OCI-LY7 (cell line): ENCODE measurements around the gene CD63. TPM values are rescaled to one million over a fixed set of nuclear protein-coding genes. Genes with fewer than 3 reads are reported as not detected.

Source experiments
- BruUV-seq: library from RNA; stranded (reverse); fragments of 400-500 nt; replicated peaks from 2 replicates; lab custom pipeline; 2021; lab: Mats Ljungman, UMichigan
- CTCF ChIA-PET: fragments of 300-600 bp; sonication (Branson Sonifier 250); formaldehyde crosslinking; loops from one replicate; lab custom pipeline; 2022; ENCODE audit warnings: antibody characterized with exemption; ENCODE audit not compliant: unreplicated experiment; lab: Charles Lee
- POLR2A ChIA-PET: fragments of 300-600 bp; sonication (Branson Sonifier 250); formaldehyde crosslinking; loops from one replicate; lab custom pipeline; 2022; ENCODE audit warnings: antibody characterized with exemption; lab: Charles Lee
- DNase-seq: peaks from one replicate; pipeline ENCODE4 v3.0.0-alpha.2; 2015; ENCODE audit warnings: low spot score
- H2AFZ ChIP-seq: fragments of 200-600 bp; sonication (generic), shearing (Covaris generic); 2 replicates; pipeline ENCODE4 v1.6.1; 2014; ENCODE audit warnings: mild to moderate bottlenecking, antibody characterized with exemption, low read length, moderate library complexity
- H3K27ac ChIP-seq: fragments of 200-600 bp; sonication (generic); 2 replicates; pipeline ENCODE4 v1.5.1; 2014; ENCODE audit warnings: mixed run types, low read depth, mild to moderate bottlenecking, moderate library complexity, low read length, inconsistent platforms; ENCODE audit not compliant: poor library complexity, severe bottlenecking
- H3K36me3 ChIP-seq: fragments of 200-600 bp; sonication (generic); 2 replicates; pipeline ENCODE4 v1.6.1; 2014; ENCODE audit warnings: mild to moderate bottlenecking, antibody characterized with exemption, low read length, moderate library complexity, mixed read lengths; ENCODE audit not compliant: insufficient read depth
- H3K4me1 ChIP-seq: fragments of 200-600 bp; sonication (generic); 2 replicates; pipeline ENCODE4 v1.5.1; 2014; ENCODE audit warnings: mild to moderate bottlenecking, low read length; ENCODE audit not compliant: insufficient read depth, poor library complexity, severe bottlenecking
- H3K4me2 ChIP-seq: fragments of 200-600 bp; sonication (generic); 2 replicates; pipeline ENCODE4 v1.6.1; 2014; ENCODE audit warnings: mild to moderate bottlenecking, low read length
- H3K4me3 ChIP-seq: fragments of 200-600 bp; sonication (generic); 2 replicates; pipeline ENCODE4 v1.5.1; 2014; ENCODE audit warnings: mild to moderate bottlenecking, low read depth, low read length; ENCODE audit not compliant: poor library complexity, severe bottlenecking
- H3K79me2 ChIP-seq: fragments of 200-600 bp; sonication (generic); 2 replicates; pipeline ENCODE4 v1.6.1; 2016; ENCODE audit warnings: low read depth, mild to moderate bottlenecking, low read length, moderate library complexity, mixed read lengths; ENCODE audit not compliant: insufficient read depth
- H3K9me2 ChIP-seq: fragments of 200-600 bp; sonication (generic); 2 replicates; pipeline ENCODE4 v1.6.1; 2016; ENCODE audit warnings: mild to moderate bottlenecking, low read length, mixed read lengths; ENCODE audit not compliant: insufficient read depth
- H3K9me3 ChIP-seq: fragments of 200-600 bp; sonication (generic); 2 replicates; pipeline ENCODE4 v1.6.1; 2014; ENCODE audit warnings: mild to moderate bottlenecking, mixed run types, low read length, mixed read lengths
- H4K20me1 ChIP-seq: fragments of 200-600 bp; sonication (generic); 2 replicates; pipeline ENCODE4 v1.6.1; 2014; ENCODE audit warnings: mild to moderate bottlenecking, antibody characterized with exemption, low read length, moderate library complexity, mixed read lengths; ENCODE audit not compliant: insufficient read depth
- CTCF ChIP-seq: fragments of 200-600 bp; sonication (generic); conservative IDR thresholded peaks from 2 replicates; pipeline ENCODE4 v1.5.1; 2014; ENCODE audit warnings: mild to moderate bottlenecking, antibody characterized with exemption, low read length, moderate library complexity, mixed read lengths
- EZH2phosphoT487 ChIP-seq: fragments of 200-600 bp; sonication (generic); IDR thresholded peaks from 2 replicates; pipeline ENCODE4 v1.6.1; 2018; ENCODE audit warnings: low read depth, borderline replicate concordance, mild to moderate bottlenecking, mixed run types, antibody characterized with exemption, low read length, moderate library complexity, mixed read lengths
- intact Hi-C: fragments of 100-400 bp; cut with micrococcal nuclease; formaldehyde crosslinking; loops from one replicate; pipeline ENCODE4 v1.10.0; 2022; ENCODE audit not compliant: unreplicated experiment
- total RNA-seq, 2 experiments: library from RNA; depleted of rRNA in 1 of 2; stranded (reverse); fragments of >200 nt in 1 of 2; shearing (Covaris generic) in 1 of 2; gene quantifications; 2 replicates each; pipeline ENCODE4 v1.2.3, GENCODE V29; 2014 to 2022

Gene CD63
- total RNA-seq, 2 experiments from 2014 or later: 102 to 130 TPM

DNA sequence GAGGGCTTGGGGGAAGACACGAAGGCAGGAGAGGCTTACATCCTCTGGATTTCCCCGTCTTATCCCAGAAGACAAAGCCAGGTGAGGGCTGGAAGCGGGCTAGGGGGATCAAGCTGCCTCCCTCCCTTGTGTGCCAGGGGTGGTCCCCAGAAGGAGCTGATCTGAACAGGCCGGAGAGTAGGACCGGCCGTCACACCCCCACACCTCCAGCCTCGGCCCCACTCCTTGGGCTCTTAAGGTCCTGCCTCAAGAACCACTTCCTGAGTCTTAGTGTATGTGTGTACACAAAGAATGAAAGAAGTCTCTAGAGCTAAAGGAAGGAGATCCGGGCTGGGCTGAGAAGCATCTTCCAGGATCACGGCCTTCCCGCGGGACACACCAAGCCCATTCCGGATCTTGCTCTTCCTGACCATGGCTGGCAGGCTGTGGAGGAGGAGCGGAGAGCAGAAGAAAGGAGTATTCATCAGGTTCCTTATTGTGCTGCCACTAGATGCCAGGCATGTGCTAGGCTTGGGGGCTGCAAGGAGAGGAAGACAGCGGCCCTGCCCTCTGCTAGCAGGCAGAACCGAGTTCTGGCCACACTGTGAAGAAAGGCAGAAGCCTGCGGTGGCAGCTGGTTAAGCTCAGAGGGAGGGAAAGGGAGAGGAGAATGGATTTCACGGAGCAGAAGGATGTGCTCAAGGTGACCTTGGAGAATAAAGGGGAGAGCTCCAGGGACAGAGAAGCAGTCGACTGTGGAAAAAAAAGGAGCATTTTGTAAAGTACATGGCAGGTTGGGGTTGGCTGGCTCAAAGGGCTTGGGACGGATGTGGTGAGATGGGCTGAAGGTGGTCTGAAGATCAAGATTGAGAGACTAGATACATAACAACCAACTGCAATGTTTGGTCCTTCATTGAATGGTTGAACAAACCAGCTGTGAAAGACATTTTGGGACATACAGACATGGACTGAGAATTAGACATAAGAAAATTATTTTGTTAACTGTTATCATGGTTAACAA is 1.3 kb upstream of the CD63 start:
- TSS peak; percentile 75 for BruUV-seq
- intact Hi-C loops: loop anchor here (1.0 kb wide), 2 partner anchors 8 to 14 kb away; partner anchors contain the start of gene BLOC1S1
- Histone ChIP-seq H2AFZ (peak overlapping the region; percentile 87; the same call in 1 of the 2 replicates), H3K9me2 (no peaks in the 10 kb centered on the region), H3K4me3 (peak overlapping the region; percentile 77), H3K36me3 (peaks cover 18% of the 10 kb centered on the region; the same call in 1 of the 2 replicates), H3K4me1 (peaks cover 25% of the 10 kb centered on the region), H3K27ac (peak overlapping the region; percentile 67), H3K79me2 (peaks cover 8% of the 10 kb centered on the region; the same call in 1 of the 2 replicates), H4K20me1 (no peaks in the 10 kb centered on the region), H3K9me3 (no peaks in the 10 kb centered on the region), H3K4me2 (peak overlapping the region; percentile 91)
- peak; percentile 70 for DNase-seq
- TF ChIP-seq CTCF (peak; percentile 69), EZH2phosphoT487 (no peak)
- ChIA-PET CTCF (interaction anchor here (0.6 to 2.0 kb wide), 5 partner anchors 9 to 56 kb away, joined by 3 to 19 read pairs (median 3); partner anchors contain the start of gene BLOC1S1), POLR2A (interaction anchor here (0.9 to 2.3 kb wide), 9 partner anchors 8 to 253 kb away, joined by 3 to 16 read pairs (median 5); partner anchors contain the start of genes BLOC1S1, ORMDL2 and SARNP)

- ChIA-PET POLR2A (interaction anchor here (0.7 to 2.3 kb wide), 4 partner anchors 10 to 923 kb away, joined by 3 to 16 read pairs (median 8); no protein-coding TSS in a partner anchor), CTCF (interaction anchor here (2.0 kb wide), 1 partner anchor 11 kb away, joined by 19 read pairs; no protein-coding TSS in a partner anchor)
- no peaks in the 10 kb centered on the region for H3K9me2 ChIP-seq
- peak; percentile 59 for DNase-seq
- peaks cover 8% of the 10 kb centered on the region; the same call in 1 of the 2 replicates for H3K79me2 ChIP-seq
- H3K9me3 ChIP-seq: no peaks in the 10 kb centered on the region
- no peak for TF ChIP-seq CTCF
- no peak for TF ChIP-seq EZH2phosphoT487
- peaks cover 29% of the 10 kb centered on the region for H3K4me1 ChIP-seq
- peak overlapping the region; percentile 87; the same call in 1 of the 2 replicates for H2AFZ ChIP-seq
- intact Hi-C loops: no loop called here
- peak overlapping the region; percentile 77 for H3K4me3 ChIP-seq
- peak overlapping the region; percentile 67 for H3K27ac ChIP-seq
- no peaks in the 10 kb centered on the region for H4K20me1 ChIP-seq
- peaks cover 31% of the 10 kb centered on the region; the same call in 1 of the 2 replicates for H3K36me3 ChIP-seq
- no TSS peak for BruUV-seq
- H3K4me2 ChIP-seq: peak overlapping the region; percentile 91
Measured at GRCh38 chr12:55728186-55728938, 447 bp downstream of the CD63 start.
